ENCODE data around the gene TK2.

TK2 gene

GRCh38 chr16:66561381-66562080 lies 11.6 kb upstream of the TK2 start:
- Histone ChIP-seq H3K36me3 (peaks cover 61% of the 10 kb centered on the region), H3K9me3 (ENCODE audit: severe bottlenecking) (no peaks in the 10 kb centered on the region), H3K27ac (no peak overlapping the region), H3K4me3 (ENCODE audit: low read depth, low read length) (no peak overlapping the region), H3K27me3 (ENCODE audit: insufficient read depth, low read depth, severe bottlenecking) (no peaks in the 10 kb centered on the region)
- TF ChIP-seq CTCF (IDR thresholded peaks at IDR 0.05; ENCODE audit: low read depth, low read length) = no peak
- no peak for DNase-seq

- no peaks in the 10 kb centered on the region for H3K9me3 ChIP-seq (ENCODE audit: severe bottlenecking)
- H3K4me3 ChIP-seq (ENCODE audit: low read depth, low read length) = no peak overlapping the region
- no peak for DNase-seq
- H3K27ac ChIP-seq = no peak overlapping the region
- H3K27me3 ChIP-seq (ENCODE audit: insufficient read depth, low read depth, severe bottlenecking) = no peaks in the 10 kb centered on the region
- no peak for TF ChIP-seq CTCF (IDR thresholded peaks at IDR 0.05; ENCODE audit: low read depth, low read length)
- peaks cover 54% of the 10 kb centered on the region for H3K36me3 ChIP-seq
These were observed 10.2 kb upstream of the TK2 start for GRCh38 chr16:66560107-66560506.

- TF ChIP-seq CTCF (IDR thresholded peaks at IDR 0.05; ENCODE audit: low read depth, low read length) = no peak
- Histone ChIP-seq H3K4me3 (ENCODE audit: low read depth, low read length) (no peak overlapping the region), H3K27ac (no peak overlapping the region), H3K27me3 (ENCODE audit: insufficient read depth, low read depth, severe bottlenecking) (no peaks in the 10 kb centered on the region), H3K36me3 (peaks cover 39% of the 10 kb centered on the region), H3K9me3 (ENCODE audit: severe bottlenecking) (no peaks in the 10 kb centered on the region)
- no peak for DNase-seq
These were observed 4.6 kb upstream of the TK2 start for GRCh38 chr16:66554495-66554894.

GRCh38 chr16:66554021-66554420 lies 4.1 kb upstream of the TK2 start:
- peaks cover 36% of the 10 kb centered on the region for H3K36me3 ChIP-seq
- no peaks in the 10 kb centered on the region for H3K27me3 ChIP-seq (ENCODE audit: insufficient read depth, low read depth, severe bottlenecking)
- H3K4me3 ChIP-seq (ENCODE audit: low read depth, low read length) = no peak overlapping the region
- no peak overlapping the region for H3K27ac ChIP-seq
- TF ChIP-seq CTCF (IDR thresholded peaks at IDR 0.05; ENCODE audit: low read depth, low read length) = no peak
- DNase-seq = no peak
- H3K9me3 ChIP-seq (ENCODE audit: severe bottlenecking) = no peaks in the 10 kb centered on the region

- DNase-seq = no peak
- H3K27ac ChIP-seq = no peak overlapping the region
- TF ChIP-seq CTCF (IDR thresholded peaks at IDR 0.05; ENCODE audit: low read depth, low read length) = no peak
- peaks cover 28% of the 10 kb centered on the region for H3K36me3 ChIP-seq
- peak overlapping the region; percentile 51 for H3K4me3 ChIP-seq (ENCODE audit: low read depth, low read length)
- H3K27me3 ChIP-seq (ENCODE audit: insufficient read depth, low read depth, severe bottlenecking) = no peaks in the 10 kb centered on the region
- no peaks in the 10 kb centered on the region for H3K9me3 ChIP-seq (ENCODE audit: severe bottlenecking)
These were observed 3.3 kb upstream of the TK2 start for GRCh38 chr16:66553223-66553622.

Measured in WERI-Rb-1 (cell line).